Progenitor cell of endocrine pancreas (in vitro differentiated cells): ENCODE measurements around the gene RAPGEF3. TPM values are rescaled to one million over a fixed set of nuclear protein-coding genes. Genes with fewer than 3 reads are reported as not detected.

Source experiments
- DNase-seq: peaks from one replicate; pipeline ENCODE4 v3.0.0; 2021; ENCODE audit warnings: low spot score; ENCODE audit not compliant: unreplicated experiment
- H3K27ac Mint-ChIP-seq: 2 replicates; pipeline ENCODE4 v1.8.0; 2021; ENCODE audit warnings: mild to moderate bottlenecking, moderate library complexity, mixed read lengths
- H3K27me3 Mint-ChIP-seq: 2 replicates; pipeline ENCODE4 v1.8.0; 2021; ENCODE audit warnings: mixed read lengths
- H3K36me3 Mint-ChIP-seq: 2 replicates; pipeline ENCODE4 v1.8.0; 2022; ENCODE audit warnings: mixed read lengths; ENCODE audit not compliant: insufficient read depth
- H3K4me1 Mint-ChIP-seq: 2 replicates; pipeline ENCODE4 v1.8.0; 2021; ENCODE audit warnings: low read depth, mixed read lengths
- H3K4me3 Mint-ChIP-seq: 2 replicates; pipeline ENCODE4 v1.8.0; 2021; ENCODE audit warnings: low read depth, mild to moderate bottlenecking, moderate library complexity, mixed read lengths
- H3K9me3 Mint-ChIP-seq: 2 replicates; pipeline ENCODE4 v1.8.0; 2021; ENCODE audit warnings: low read depth, mixed read lengths
- CTCF ChIP-seq: fragments of 200-600 bp; sonication (generic); IDR thresholded peaks from one replicate; pipeline ENCODE4 v1.5.0; 2021; ENCODE audit warnings: antibody characterized with exemption, mild to moderate bottlenecking; ENCODE audit not compliant: unreplicated experiment
- total RNA-seq: library from RNA; stranded (reverse); gene quantifications from 2 replicates; pipeline ENCODE4 v1.2.1, GENCODE V29; 2021

The RAPGEF3 gene
- total RNA-seq, 1 donor from 2014 or later = 1.7 TPM

GRCh38 chr12:47686645-47687240 lies 71.9 kb downstream of the RAPGEF3 start:
- Mint-ChIP-seq H3K36me3 (peaks cover 10% of the 10 kb centered on the region), H3K9me3 (no peaks in the 10 kb centered on the region), H3K27ac (no peak overlapping the region), H3K4me1 (no peaks in the 10 kb centered on the region), H3K27me3 (no peaks in the 10 kb centered on the region), H3K4me3 (no peak overlapping the region)
- peak; percentile 73 for TF ChIP-seq CTCF
- DNase-seq = no peak

Other genes starting within 250 kb of the RAPGEF3 start
- gene RPAP3, start 52.9 kb downstream of the RAPGEF3 start, total RNA-seq = 36.4 and 39.8 TPM in 2 replicates
- not detected in 2 replicates for gene ENDOU, start 33.4 kb downstream of the RAPGEF3 start, total RNA-seq
- gene SLC48A1, start 14.4 kb upstream of the RAPGEF3 start, total RNA-seq = 15.1 and 16.2 TPM in 2 replicates
- 80.0 and 81.0 TPM in 2 replicates for gene HDAC7, start 61.0 kb upstream of the RAPGEF3 start, total RNA-seq
- gene VDR, start 146.1 kb upstream of the RAPGEF3 start, total RNA-seq = 0.31 and 0.38 TPM in 2 replicates
- gene TMEM106C, start 204.7 kb upstream of the RAPGEF3 start, total RNA-seq = 76.1 and 83.9 TPM in 2 replicates
- gene COL2A1, start 245.6 kb upstream of the RAPGEF3 start, total RNA-seq = 424 and 446 TPM in 2 replicates